Skeletal muscle satellite cell (primary cell): ENCODE measurements around the gene CAPN9.

ENCODE experiments used
- H3K27me3 ChIP-seq: 2 replicates; pipeline ENCODE4 v1.7.0; 2013; ENCODE audit warnings: low read length; ENCODE audit not compliant: control insufficient read depth, insufficient read depth
- H3K36me3 ChIP-seq: 2 replicates; pipeline ENCODE4 v1.7.0; 2013; ENCODE audit warnings: mild to moderate bottlenecking, control low read depth, low read length; ENCODE audit not compliant: insufficient read depth
- H3K4me1 ChIP-seq: 2 replicates; pipeline ENCODE4 v1.7.0; 2013; ENCODE audit warnings: low read length; ENCODE audit not compliant: control insufficient read depth, insufficient read depth
- H3K4me2 ChIP-seq: 2 replicates; pipeline ENCODE4 v1.7.0; 2013; ENCODE audit warnings: mild to moderate bottlenecking, low read length
- H3K4me3 ChIP-seq: 2 replicates; pipeline ENCODE4 v1.7.0; 2013; ENCODE audit warnings: low read length
- H3K9ac ChIP-seq: 2 replicates; pipeline ENCODE4 v1.7.0; 2013; ENCODE audit warnings: mild to moderate bottlenecking, low read depth, low read length, moderate library complexity
- H3K9me3 ChIP-seq: replicated peaks from 2 replicates; pipeline ENCODE4 v1.7.0; 2013; ENCODE audit warnings: mild to moderate bottlenecking, control low read depth, low read length

The CAPN9 gene

DNA sequence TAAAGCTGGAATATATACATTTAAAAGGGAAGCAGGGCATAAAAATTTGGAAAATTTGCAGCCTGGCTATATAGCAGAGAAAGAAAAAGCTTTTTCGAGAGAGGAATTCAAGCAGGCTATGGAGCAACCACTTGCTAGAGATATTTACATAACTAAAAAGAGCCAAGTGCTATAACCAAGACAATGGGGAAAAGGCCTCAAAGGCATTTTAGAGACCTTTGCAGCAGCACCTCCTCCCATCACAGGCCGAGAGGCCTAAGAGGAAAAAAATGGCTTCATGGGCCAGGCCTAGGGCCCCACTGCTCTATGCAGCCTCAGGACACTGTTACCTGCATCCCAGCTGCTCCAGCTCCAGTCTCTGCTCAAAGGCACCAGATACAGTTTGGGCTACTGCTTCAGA lies 37.0 kb downstream of the CAPN9 start:
- no peaks in the 10 kb centered on the region for H3K27me3 ChIP-seq
- peaks cover 8% of the 10 kb centered on the region for H3K4me1 ChIP-seq
- H3K4me3 ChIP-seq = no peak overlapping the region
- H3K9me3 ChIP-seq = no peaks in the 10 kb centered on the region
- no peaks in the 10 kb centered on the region for H3K36me3 ChIP-seq
- H3K4me2 ChIP-seq = no peak overlapping the region
- no peak overlapping the region for H3K9ac ChIP-seq

GRCh38 chr1:230785636-230786384 lies 38.6 kb downstream of the CAPN9 start:
- Histone ChIP-seq H3K9me3 (no peaks in the 10 kb centered on the region), H3K4me3 (no peak overlapping the region), H3K4me2 (no peak overlapping the region), H3K9ac (no peak overlapping the region), H3K27me3 (no peaks in the 10 kb centered on the region), H3K4me1 (peaks cover 8% of the 10 kb centered on the region), H3K36me3 (no peaks in the 10 kb centered on the region)

GRCh38 chr1:230786385-230786753 lies 39.2 kb downstream of the CAPN9 start:
- H3K4me3 ChIP-seq = no peak overlapping the region
- H3K4me1 ChIP-seq = peaks cover 4% of the 10 kb centered on the region
- no peaks in the 10 kb centered on the region for H3K9me3 ChIP-seq
- no peak overlapping the region for H3K4me2 ChIP-seq
- no peaks in the 10 kb centered on the region for H3K27me3 ChIP-seq
- H3K36me3 ChIP-seq = no peaks in the 10 kb centered on the region
- H3K9ac ChIP-seq = no peak overlapping the region

DNA sequence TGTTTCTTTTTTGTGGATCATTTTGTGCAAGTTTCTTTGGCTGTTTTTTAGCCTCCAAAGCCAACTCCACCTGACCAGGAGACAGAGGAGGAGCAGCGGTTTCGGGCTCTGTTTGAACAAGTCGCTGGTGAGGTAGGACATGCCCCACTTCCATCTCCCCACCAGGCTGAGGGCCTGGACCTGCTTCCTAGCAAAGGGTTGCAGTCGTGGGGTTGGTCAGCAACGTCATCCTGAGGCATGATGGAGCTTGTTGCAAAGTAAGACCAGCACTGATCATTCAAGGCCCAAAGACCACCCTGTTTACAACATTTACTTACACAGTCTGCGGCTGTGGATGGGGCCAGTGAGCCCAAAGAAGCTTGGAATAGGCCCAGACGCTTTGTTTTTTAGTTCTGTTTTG lies 40.3 kb downstream of the CAPN9 start:
- H3K27me3 ChIP-seq = no peaks in the 10 kb centered on the region
- no peak overlapping the region for H3K9ac ChIP-seq
- no peak overlapping the region for H3K4me2 ChIP-seq
- H3K9me3 ChIP-seq = no peaks in the 10 kb centered on the region
- H3K4me3 ChIP-seq = no peak overlapping the region
- no peaks in the 10 kb centered on the region for H3K4me1 ChIP-seq
- no peaks in the 10 kb centered on the region for H3K36me3 ChIP-seq

- Histone ChIP-seq H3K4me3 (no peak overlapping the region), H3K36me3 (no peaks in the 10 kb centered on the region), H3K9ac (no peak overlapping the region), H3K9me3 (no peaks in the 10 kb centered on the region), H3K4me2 (no peak overlapping the region), H3K4me1 (no peaks in the 10 kb centered on the region), H3K27me3 (no peaks in the 10 kb centered on the region)
These were observed 41.5 kb downstream of the CAPN9 start for GRCh38 chr1:230788561-230789275.

DNA sequence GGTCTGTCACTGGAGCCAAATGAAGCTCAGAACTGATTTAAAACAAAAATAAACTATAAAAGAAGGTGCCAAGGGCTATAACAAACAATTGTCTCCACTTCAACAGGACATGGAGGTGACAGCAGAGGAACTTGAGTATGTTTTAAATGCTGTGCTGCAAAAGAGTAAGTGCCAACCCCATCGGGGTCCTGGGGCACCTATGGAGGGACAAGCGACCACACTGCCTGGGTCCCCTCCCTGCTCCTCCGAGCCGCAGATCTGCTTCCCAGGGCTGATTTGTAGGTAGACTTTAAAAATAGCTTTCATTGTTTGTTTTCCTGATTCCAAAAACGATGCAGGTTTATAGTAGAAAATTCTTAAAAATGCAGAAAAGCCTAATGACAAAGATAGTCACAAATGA lies 42.8 kb downstream of the CAPN9 start:
- Histone ChIP-seq H3K36me3 (no peaks in the 10 kb centered on the region), H3K9me3 (no peaks in the 10 kb centered on the region), H3K4me1 (no peaks in the 10 kb centered on the region), H3K4me3 (no peak overlapping the region), H3K4me2 (no peak overlapping the region), H3K9ac (no peak overlapping the region), H3K27me3 (peaks cover 2% of the 10 kb centered on the region)

GRCh38 chr1:230791986-230792564 lies 44.9 kb downstream of the CAPN9 start:
- Histone ChIP-seq H3K9ac (no peak overlapping the region), H3K4me1 (no peaks in the 10 kb centered on the region), H3K4me3 (no peak overlapping the region), H3K27me3 (peaks cover 2% of the 10 kb centered on the region), H3K9me3 (no peaks in the 10 kb centered on the region), H3K4me2 (no peak overlapping the region), H3K36me3 (no peaks in the 10 kb centered on the region)

DNA sequence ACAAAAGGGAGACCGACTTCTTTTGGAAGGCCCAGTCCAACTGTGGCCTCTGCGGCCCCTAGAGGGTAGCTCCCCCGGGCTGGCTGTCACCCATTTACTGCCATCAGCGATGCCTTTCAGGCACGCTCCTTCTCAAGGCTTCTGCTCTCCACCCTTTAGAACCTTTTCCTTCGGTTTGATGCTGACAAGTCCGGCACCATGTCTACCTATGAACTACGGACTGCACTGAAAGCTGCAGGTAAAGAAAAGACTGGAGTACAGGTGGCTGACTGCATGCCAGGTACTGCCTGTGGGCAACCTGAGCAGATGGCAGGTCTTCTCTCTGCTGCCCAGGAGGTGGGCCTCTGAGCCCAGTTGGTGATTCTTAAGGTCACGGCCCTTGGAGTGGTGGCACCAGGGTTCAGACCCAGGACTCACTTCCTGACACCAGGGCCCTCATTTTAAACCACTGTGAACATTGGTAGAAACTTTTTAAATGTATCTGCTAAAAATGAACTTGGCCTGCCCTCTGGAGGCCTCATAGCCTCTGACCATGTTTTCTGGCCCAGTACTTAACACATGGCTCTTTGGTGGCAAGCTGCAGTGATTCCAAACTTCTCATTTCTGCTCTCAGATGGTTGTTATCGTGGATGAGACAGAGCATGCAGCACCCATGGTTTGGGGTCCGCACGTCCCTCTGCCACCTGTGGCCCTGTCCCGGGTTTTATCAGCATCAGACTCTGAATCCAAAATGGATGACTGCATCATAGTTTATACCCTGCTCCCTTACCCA lies 45.7 kb downstream of the CAPN9 start:
- Histone ChIP-seq H3K9me3 (no peaks in the 10 kb centered on the region), H3K27me3 (peaks cover 2% of the 10 kb centered on the region), H3K4me3 (no peak overlapping the region), H3K4me1 (no peaks in the 10 kb centered on the region), H3K4me2 (no peak overlapping the region), H3K9ac (no peak overlapping the region), H3K36me3 (no peaks in the 10 kb centered on the region)

GRCh38 chr1:230793463-230793745 lies 46.2 kb downstream of the CAPN9 start:
- H3K4me3 ChIP-seq = no peak overlapping the region
- H3K9me3 ChIP-seq = no peaks in the 10 kb centered on the region
- H3K4me1 ChIP-seq = no peaks in the 10 kb centered on the region
- no peak overlapping the region for H3K4me2 ChIP-seq
- H3K9ac ChIP-seq = no peak overlapping the region
- peaks cover 2% of the 10 kb centered on the region for H3K27me3 ChIP-seq
- H3K36me3 ChIP-seq = no peaks in the 10 kb centered on the region

GRCh38 chr1:230794431-230794830 lies 47.2 kb downstream of the CAPN9 start:
- no peaks in the 10 kb centered on the region for H3K4me1 ChIP-seq
- no peaks in the 10 kb centered on the region for H3K36me3 ChIP-seq
- H3K4me2 ChIP-seq = no peak overlapping the region
- no peaks in the 10 kb centered on the region for H3K9me3 ChIP-seq
- no peak overlapping the region for H3K9ac ChIP-seq
- H3K27me3 ChIP-seq = peaks cover 2% of the 10 kb centered on the region
- no peak overlapping the region for H3K4me3 ChIP-seq

DNA sequence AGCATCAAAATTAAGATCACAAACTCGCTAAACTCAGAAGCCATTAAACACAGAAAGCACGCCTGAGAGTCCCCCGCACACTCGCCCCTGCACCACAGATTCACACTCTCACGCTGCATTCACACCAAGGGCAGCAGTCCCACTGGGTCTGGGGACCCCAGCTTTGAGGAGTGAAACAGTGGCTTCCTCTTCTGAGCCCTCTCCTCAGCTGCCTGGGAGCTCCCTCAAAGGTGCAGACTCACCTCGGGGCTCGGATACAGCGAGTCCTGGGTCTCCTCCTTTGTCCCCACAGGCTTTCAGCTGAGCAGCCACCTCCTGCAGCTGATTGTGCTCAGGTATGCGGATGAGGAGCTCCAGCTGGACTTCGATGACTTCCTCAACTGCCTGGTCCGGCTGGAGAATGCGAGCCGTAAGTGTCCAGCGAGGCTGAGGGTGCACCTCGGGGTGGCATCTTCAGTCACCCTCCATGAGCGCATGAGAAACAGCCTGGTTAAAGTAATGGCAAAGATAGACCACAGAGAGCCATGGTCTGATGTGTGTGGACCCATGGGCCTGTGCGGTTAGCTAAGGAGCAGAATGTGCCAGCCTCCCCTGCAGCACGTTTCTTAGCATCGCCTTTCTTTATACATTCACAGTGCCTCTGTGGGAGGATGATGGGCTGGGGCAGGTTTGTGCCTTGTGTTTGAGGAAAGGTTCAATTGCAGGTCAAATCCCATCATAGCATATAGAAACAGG lies 47.9 kb downstream of the CAPN9 start:
- Histone ChIP-seq H3K4me2 (no peak overlapping the region), H3K4me1 (no peaks in the 10 kb centered on the region), H3K36me3 (no peaks in the 10 kb centered on the region), H3K9me3 (no peaks in the 10 kb centered on the region), H3K27me3 (peaks cover 2% of the 10 kb centered on the region), H3K9ac (no peak overlapping the region), H3K4me3 (no peak overlapping the region)
